ENCODE measurements around the gene POLE3.
A peak's percentile ranks its signal among the peaks of the same experiment; 100 is the strongest.
"Not testable (repeated sequence)": the region's sequence is repeated elsewhere in the genome, so short reads cannot be mapped to it uniquely, and the experiment has no call there.

The POLE3 gene

GRCh38 chr9:113375057-113376023 lies 35.1 kb downstream of the POLE3 start:
- DNase-seq, result peak; percentile 21

- no peak for DNase-seq
These were observed 36.6 kb downstream of the POLE3 start for GRCh38 chr9:113373676-113374392.

- no peak for DNase-seq
These were observed 37.2 kb downstream of the POLE3 start for GRCh38 chr9:113373256-113373655.

GRCh38 chr9:113372059-113372458 lies 38.4 kb downstream of the POLE3 start:
- DNase-seq, result no peak

- DNase-seq, result no peak
These were observed 39.6 kb downstream of the POLE3 start for GRCh38 chr9:113370806-113371325.

GRCh38 chr9:113369855-113370140 lies 40.7 kb downstream of the POLE3 start:
- DNase-seq, result no peak

GRCh38 chr9:113368982-113369854 lies 41.3 kb downstream of the POLE3 start:
- no peak for DNase-seq

GRCh38 chr9:113368348-113368981 lies 42.0 kb downstream of the POLE3 start:
- no peak for DNase-seq

- not testable (repeated sequence) for DNase-seq
These were observed 44.8 kb downstream of the POLE3 start for GRCh38 chr9:113365652-113366051.

GRCh38 chr9:113364951-113365350 lies 45.5 kb downstream of the POLE3 start:
- no peak for DNase-seq

- DNase-seq, result no peak
These were observed 47.1 kb downstream of the POLE3 start for GRCh38 chr9:113363336-113363735.

GRCh38 chr9:113361304-113362018 lies 49.0 kb downstream of the POLE3 start:
- peak; percentile 64 for DNase-seq

GRCh38 chr9:113360242-113360842 lies 50.1 kb downstream of the POLE3 start:
- DNase-seq, result no peak

GRCh38 chr9:113359385-113359784 lies 51.1 kb downstream of the POLE3 start:
- DNase-seq, result no peak

Measured in HCEC 1CT (cell line).